ENCODE data around the gene PDLIM3. TPM values are rescaled to one million over a fixed set of nuclear protein-coding genes. Genes with fewer than 3 reads are reported as not detected.

PDLIM3 gene
- polyA plus RNA-seq, 1 of the 3 experiments (the other 2 are of a cell fraction), result 0.08 TPM

- CTCF ChIA-PET, result interaction anchor here (0.7 to 4.0 kb wide), 2 partner anchors 8 to 117 kb away, joined by 3 to 17 read pairs; no protein-coding TSS in a partner anchor
Measured at GRCh38 chr4:185480016-185480732, 55.1 kb downstream of the PDLIM3 start.

More at GRCh38 chr4:185480016-185480732, 55.1 kb downstream of the PDLIM3 start:
- Histone ChIP-seq H3K27ac (ENCODE audit: low read depth in 2 of 2, low read length in 1 of 2) (no peak overlapping the region), H3K9me2 (no peaks in the 10 kb centered on the region), H3F3A (replicated peaks; ENCODE audit: insufficient read depth) (no peaks in the 10 kb centered on the region), H3K9ac (no peak overlapping the region), H3K4me1 (ENCODE audit: control insufficient read depth in 1 of 2, insufficient read depth in 2 of 2, low read depth in 1 of 2, low read length in 1 of 2) (no peaks in the 10 kb centered on the region), H2AFZ (ENCODE audit: low read depth) (no peak overlapping the region), H3K79me2 (ENCODE audit: insufficient read depth) (no peaks in the 10 kb centered on the region), H3K27me3 (ENCODE audit: insufficient read depth) (no peaks in the 10 kb centered on the region), H3K4me3 (ENCODE audit: low read depth in 2 of 2, low read length in 1 of 2) (no peak overlapping the region), H3K36me3 (replicated peaks in 1 of 2; ENCODE audit: control insufficient read depth in 1 of 2, insufficient read depth in 2 of 2, low read length in 1 of 2) (no peaks in the 10 kb centered on the region), H3K4me2 (no peak overlapping the region), H4K20me1 (ENCODE audit: insufficient read depth) (no peaks in the 10 kb centered on the region), H3K9me3 (no peaks in the 10 kb centered on the region)
- TF ChIP-seq TAF1 (IDR thresholded peaks at IDR 0.05; ENCODE audit: borderline replicate concordance, low read depth, low read length) (no peak), JUND (IDR thresholded peaks at IDR 0.05) (no peak), REST (IDR thresholded peaks at IDR 0.05; ENCODE audit: low read depth, low read length) (no peak), FOXM1 (IDR thresholded peaks at IDR 0.05; ENCODE audit: low read depth) (no peak), YY1 (IDR thresholded peaks at IDR 0.05; ENCODE audit: low read depth) (no peak), NRF1 (IDR thresholded peaks at IDR 0.05; ENCODE audit: low read depth, low read length) (no peak), ELF1 (IDR thresholded peaks at IDR 0.05) (no peak), SMC3 (IDR thresholded peaks at IDR 0.05; ENCODE audit: low read depth, low read length) (no peak), SIN3A (IDR thresholded peaks at IDR 0.05; ENCODE audit: borderline replicate concordance, low read depth, low read length) (no peak), IRF3 (IDR thresholded peaks at IDR 0.05; ENCODE audit: low read depth, low read length) (no peak), FOXJ3 (CRISPR knock-in tag; IDR thresholded peaks at IDR 0.05) (no peak), FOSL2 (IDR thresholded peaks at IDR 0.05; ENCODE audit: borderline replicate concordance, low read depth) (no peak), PBX3 (IDR thresholded peaks at IDR 0.05) (no peak), GATA2 (CRISPR knock-in tag; IDR thresholded peaks at IDR 0.05) (no peak)
- no peak for DNase-seq
- 67% methylated on average over 15 of the region's 15 CpGs for WGBS (ENCODE audit: low lambda C conversion rate)
- POLR2A ChIA-PET, result no interaction called here
